ENCODE data around the gene SUZ12.
"Not testable (repeated sequence)": the region's sequence is repeated elsewhere in the genome, so short reads cannot be mapped to it uniquely, and the experiment has no call there.

Gene SUZ12

GRCh38 chr17:32042266-32042665, 105.5 kb downstream of the SUZ12 start:
- FAIRE-seq: not testable (repeated sequence)

GRCh38 chr17:32045611-32046010, 108.8 kb downstream of the SUZ12 start:
- not testable (repeated sequence) for FAIRE-seq

- not testable (repeated sequence) for FAIRE-seq
These were observed 110.9 kb downstream of the SUZ12 start for GRCh38 chr17:32047663-32048062.

All from islet of Langerhans (tissue), 1 donor.